AG04450 (cell line): Measurements from ENCODE around the gene IKBKE. TPM values are rescaled to one million over a fixed set of nuclear protein-coding genes. Genes with fewer than 3 reads are reported as not detected.

Experiments
- CTCF ChIA-PET: fragments of 300-600, 350-600 bp; formaldehyde crosslinking; extraction: SDS; loops from one replicate; lab custom pipeline; 2022; ENCODE audit warnings: antibody characterized with exemption, inconsistent platforms; lab: Charles Lee
- POLR2A ChIA-PET: fragments of 350-600 bp; formaldehyde crosslinking; extraction: SDS; loops from one replicate; lab custom pipeline; 2021; ENCODE audit warnings: antibody characterized with exemption, inconsistent platforms; lab: Yijun Ruan, JAX
- DNase-seq: peaks from one replicate; pipeline ENCODE4 v3.0.0-alpha.2; 2011; ENCODE audit warnings: low read depth, low spot score
- H3K27ac ChIP-seq: one replicate; pipeline ENCODE4 v1.5.1; 2012; ENCODE audit warnings: low read depth, low read length, control low read depth
- H3K27me3 ChIP-seq: one replicate; pipeline ENCODE4 v1.6.0; 2012; ENCODE audit warnings: low read length; ENCODE audit not compliant: control insufficient read depth, insufficient read depth
- H3K4me3 ChIP-seq: 2 replicates; pipeline ENCODE4 v1.5.1; 2011; ENCODE audit warnings: mild to moderate bottlenecking, low read depth, low read length, control low read depth
- H3K9me3 ChIP-seq: 2 replicates; pipeline ENCODE4 v1.5.1; 2012; ENCODE audit warnings: low read length; ENCODE audit not compliant: control insufficient read depth, insufficient read depth
- polyA plus RNA-seq: library from polyadenylated mRNA; depleted of rRNA; stranded (reverse); fragments of >200 nt; gene quantifications from 2 replicates; pipeline ENCODE4 v1.2.3, GENCODE V29; 2011
- TF ChIP-seq, protein P1 (sequence below): IDR thresholded peaks from 2 replicates; pipeline ENCODE4 v1.5.1; 2011; ENCODE audit warnings: low read depth, low read length, control low read depth, inconsistent platforms

IKBKE gene
- polyA plus RNA-seq, 1 experiment, result 20.8 TPM

DNA sequence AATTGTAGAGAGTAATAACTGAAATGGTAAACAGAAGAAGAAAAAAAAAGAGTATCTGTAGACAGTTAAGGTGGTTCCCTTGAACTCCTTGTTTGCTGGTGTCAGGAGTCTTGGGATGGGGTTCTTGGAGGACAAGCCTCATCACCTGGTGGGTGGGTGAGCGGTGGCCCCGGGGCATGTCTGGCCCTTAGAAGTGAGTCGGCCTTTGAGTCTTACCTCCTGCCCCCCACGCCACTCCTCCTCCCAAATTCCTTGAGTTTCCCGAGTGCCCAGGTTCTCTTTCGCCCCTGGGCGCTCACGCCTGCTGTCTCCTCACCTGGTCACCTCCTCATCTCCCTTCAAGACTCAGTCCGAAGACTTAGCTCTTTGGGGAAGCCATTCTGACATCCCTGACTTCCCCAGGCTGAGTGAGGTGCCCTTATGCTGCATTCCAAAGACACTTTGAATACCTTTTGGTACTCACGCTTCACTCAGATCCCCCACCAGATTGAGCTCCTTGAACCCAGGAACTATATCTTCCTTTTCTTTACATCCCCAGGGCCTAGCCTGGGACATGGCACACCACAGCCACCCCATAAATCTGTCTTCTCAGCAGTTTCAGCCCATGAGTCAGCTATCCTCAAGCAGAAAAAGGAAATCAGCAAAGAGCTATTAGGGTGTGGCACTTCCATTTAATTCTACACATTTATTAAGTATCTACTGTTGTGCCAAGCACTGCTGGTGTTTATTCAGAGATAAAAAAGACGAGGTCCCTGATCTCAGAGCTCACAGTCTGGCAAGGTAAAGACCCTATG, 13.5 kb upstream of the IKBKE start:
- no peak overlapping the region for H3K4me3 ChIP-seq
- CTCF ChIA-PET, result interaction anchor here (0.9 to 1.0 kb wide), 2 partner anchors 13 to 23 kb away, joined by 3 to 4 read pairs; partner anchors contain the start of gene IKBKE
- no peaks in the 10 kb centered on the region for H3K27me3 ChIP-seq
- H3K9me3 ChIP-seq, result no peaks in the 10 kb centered on the region
- H3K27ac ChIP-seq, result no peak overlapping the region
- POLR2A ChIA-PET, result no interaction called here
- TF ChIP-seq, protein P1, sequence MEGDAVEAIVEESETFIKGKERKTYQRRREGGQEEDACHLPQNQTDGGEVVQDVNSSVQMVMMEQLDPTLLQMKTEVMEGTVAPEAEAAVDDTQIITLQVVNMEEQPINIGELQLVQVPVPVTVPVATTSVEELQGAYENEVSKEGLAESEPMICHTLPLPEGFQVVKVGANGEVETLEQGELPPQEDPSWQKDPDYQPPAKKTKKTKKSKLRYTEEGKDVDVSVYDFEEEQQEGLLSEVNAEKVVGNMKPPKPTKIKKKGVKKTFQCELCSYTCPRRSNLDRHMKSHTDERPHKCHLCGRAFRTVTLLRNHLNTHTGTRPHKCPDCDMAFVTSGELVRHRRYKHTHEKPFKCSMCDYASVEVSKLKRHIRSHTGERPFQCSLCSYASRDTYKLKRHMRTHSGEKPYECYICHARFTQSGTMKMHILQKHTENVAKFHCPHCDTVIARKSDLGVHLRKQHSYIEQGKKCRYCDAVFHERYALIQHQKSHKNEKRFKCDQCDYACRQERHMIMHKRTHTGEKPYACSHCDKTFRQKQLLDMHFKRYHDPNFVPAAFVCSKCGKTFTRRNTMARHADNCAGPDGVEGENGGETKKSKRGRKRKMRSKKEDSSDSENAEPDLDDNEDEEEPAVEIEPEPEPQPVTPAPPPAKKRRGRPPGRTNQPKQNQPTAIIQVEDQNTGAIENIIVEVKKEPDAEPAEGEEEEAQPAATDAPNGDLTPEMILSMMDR, result no peak
- no peak for DNase-seq

DNA sequence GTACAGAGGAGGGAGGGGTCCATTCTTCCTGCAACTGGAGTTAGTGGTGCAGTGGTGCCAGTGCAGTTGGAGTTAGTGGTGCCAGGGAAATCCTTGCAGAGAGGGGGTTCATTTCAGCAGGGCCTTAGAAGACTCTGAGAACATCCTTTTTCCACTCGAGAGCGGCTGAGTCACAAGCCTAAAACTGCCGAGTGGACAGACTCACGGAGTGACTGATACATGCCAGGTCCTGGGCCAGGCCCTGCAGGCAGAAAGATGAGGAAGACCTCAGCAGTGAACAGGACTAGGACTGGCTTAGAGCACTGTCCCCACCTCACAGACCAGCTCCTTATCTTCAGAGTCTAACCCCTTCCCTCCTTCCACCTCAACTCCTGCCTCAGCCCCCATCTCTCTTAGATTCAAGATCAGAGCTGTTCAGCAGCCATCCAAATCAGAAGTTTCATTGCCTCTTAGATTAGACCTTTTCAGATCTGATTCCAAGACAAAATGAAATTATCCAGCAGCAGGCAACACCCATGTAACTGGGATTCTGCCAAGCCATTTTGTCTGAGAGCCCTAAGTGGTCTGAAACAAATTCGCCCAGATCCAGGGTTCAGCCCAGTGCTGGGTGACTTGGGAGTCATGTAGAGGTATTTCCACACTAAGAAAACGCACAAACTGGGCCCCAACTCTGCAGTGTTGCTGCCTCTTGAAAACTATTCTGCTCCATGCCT, 12.7 kb upstream of the IKBKE start:
- Histone ChIP-seq H3K9me3 (no peaks in the 10 kb centered on the region), H3K27me3 (no peaks in the 10 kb centered on the region), H3K27ac (no peak overlapping the region), H3K4me3 (no peak overlapping the region)
- TF ChIP-seq, protein P1, result no peak
- ChIA-PET POLR2A (no interaction called here), CTCF (interaction anchor here (0.9 kb wide), 1 partner anchor 13 kb away, joined by 3 read pairs; the partner anchor contains the start of gene IKBKE)
- DNase-seq, result no peak

DNA sequence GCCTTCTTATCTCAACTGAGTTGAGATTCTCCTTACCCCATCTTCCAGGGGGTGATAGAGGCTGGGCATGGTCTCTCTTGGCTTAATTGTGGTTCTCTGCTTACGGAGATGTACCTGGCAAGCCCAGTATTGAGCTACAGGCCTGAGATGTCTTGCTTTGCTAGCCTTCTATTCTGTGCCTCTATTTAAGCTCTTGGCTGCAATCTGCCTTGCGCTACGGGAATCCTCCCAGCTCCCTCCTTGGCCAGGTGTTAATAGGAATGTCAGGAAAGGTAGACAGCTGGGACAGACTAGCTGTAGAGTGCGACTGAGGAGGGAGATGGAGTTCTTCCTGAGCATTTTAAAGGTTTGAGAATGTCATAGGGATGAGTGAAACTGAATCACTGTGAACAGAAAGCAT, 10.6 kb upstream of the IKBKE start:
- Histone ChIP-seq H3K4me3 (no peak overlapping the region), H3K9me3 (no peaks in the 10 kb centered on the region), H3K27me3 (no peaks in the 10 kb centered on the region), H3K27ac (no peak overlapping the region)
- TF ChIP-seq, protein P1, result no peak
- ChIA-PET POLR2A (no interaction called here), CTCF (interaction anchor here (0.6 to 1.7 kb wide), 3 partner anchors 11 to 1316 kb away, joined by 3 to 11 read pairs (median 6); partner anchors contain the start of gene IKBKE)
- no peak for DNase-seq

DNA sequence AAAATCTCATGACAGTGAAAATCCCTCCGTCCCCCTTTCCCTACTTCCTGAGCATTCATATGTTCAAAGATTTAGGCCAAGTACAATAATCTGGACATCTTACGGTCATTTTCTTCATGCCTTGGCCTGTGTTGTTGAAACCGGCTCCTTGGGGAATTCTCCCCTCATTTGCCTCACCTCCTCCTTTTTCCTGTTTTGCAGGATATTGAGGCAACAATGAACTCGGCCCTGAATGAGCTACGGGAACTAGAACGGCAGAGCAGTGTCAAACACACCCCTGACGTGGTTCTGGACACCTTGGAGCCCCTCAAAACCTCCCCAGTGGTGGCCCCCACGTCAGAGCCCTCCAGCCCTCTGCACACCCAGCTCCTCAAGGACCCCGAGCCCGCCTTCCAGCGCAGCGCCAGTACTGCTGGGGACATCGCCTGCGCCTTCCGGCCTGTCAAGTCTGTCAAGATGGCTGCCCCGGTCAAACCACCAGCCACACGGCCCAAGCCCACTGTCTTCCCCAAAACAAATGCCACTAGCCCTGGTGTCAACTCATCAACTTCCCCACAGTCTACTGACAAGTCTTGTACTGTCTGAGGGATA, 9.3 kb upstream of the IKBKE start:
- ChIA-PET POLR2A (no interaction called here), CTCF (interaction anchor here (1.4 to 3.4 kb wide), 6 partner anchors 8 to 43 kb away, joined by 4 to 34 read pairs (median 21); partner anchors contain the start of gene IKBKE)
- no peak overlapping the region for H3K27ac ChIP-seq
- TF ChIP-seq, protein P1, result no peak
- no peak for DNase-seq
- H3K4me3 ChIP-seq, result no peak overlapping the region
- no peaks in the 10 kb centered on the region for H3K9me3 ChIP-seq
- H3K27me3 ChIP-seq, result no peaks in the 10 kb centered on the region
